GM23338 (cell line): ENCODE results near the gene RMND1. TPM values are rescaled to one million over a fixed set of nuclear protein-coding genes. Genes with fewer than 3 reads are reported as not detected.

Source experiments
- ATAC-seq: fragments of 200-7000 bp; cut with Tn5 transposase; 3 replicates; pipeline ENCODE4 v1.9.1; 2020
- DNase-seq: peaks from one replicate; pipeline ENCODE4 v3.0.0-alpha.2; 2015; ENCODE audit warnings: low spot score
- H2AFZ ChIP-seq: fragments of 200-600 bp; sonication (generic); 2 replicates; pipeline ENCODE4 v1.8.0; 2016; ENCODE audit warnings: antibody characterized with exemption, mild to moderate bottlenecking, moderate library complexity
- H3F3A ChIP-seq: fragments of 200-600 bp; sonication (generic); replicated peaks from 2 replicates; pipeline ENCODE4 v1.8.0; 2017; ENCODE audit warnings: antibody characterized with exemption, mixed run types, low read depth
- H3K27ac ChIP-seq: fragments of 200-600 bp; sonication (generic); 2 replicates; pipeline ENCODE4 v1.6.1; 2016; ENCODE audit warnings: low read depth
- H3K27me3 ChIP-seq: fragments of 200-600 bp; sonication (generic); 2 replicates; pipeline ENCODE4 v1.8.0; 2016; ENCODE audit warnings: mild to moderate bottlenecking, mixed run types, moderate library complexity; ENCODE audit not compliant: insufficient read depth
- H3K36me3 ChIP-seq: fragments of 200-600 bp; sonication (generic); 2 replicates; pipeline ENCODE4 v1.8.0; 2016; ENCODE audit warnings: mild to moderate bottlenecking; ENCODE audit not compliant: insufficient read depth
- H3K4me1 ChIP-seq: fragments of 200-600 bp; sonication (generic); 2 replicates; pipeline ENCODE4 v1.8.0; 2016; ENCODE audit warnings: mild to moderate bottlenecking, moderate library complexity; ENCODE audit not compliant: insufficient read depth
- H3K4me2 ChIP-seq: fragments of 200-600 bp; sonication (generic); 2 replicates; pipeline ENCODE4 v1.7.1; 2017; ENCODE audit warnings: mixed run types
- H3K4me3 ChIP-seq: fragments of 200-600 bp; sonication (generic); 2 replicates; pipeline ENCODE4 v1.6.1; 2016; ENCODE audit warnings: mixed run types
- H3K79me2 ChIP-seq: fragments of 200-600 bp; sonication (generic); replicated peaks from 2 replicates; pipeline ENCODE4 v1.8.0; 2017; ENCODE audit warnings: mild to moderate bottlenecking; ENCODE audit not compliant: insufficient read depth
- H3K9me2 ChIP-seq: fragments of 200-600 bp; sonication (generic); 2 replicates; pipeline ENCODE4 v1.8.0; 2017; ENCODE audit not compliant: insufficient read depth
- H4K20me1 ChIP-seq: fragments of 200-600 bp; sonication (generic); replicated peaks from 2 replicates; pipeline ENCODE4 v1.8.0; 2017; ENCODE audit warnings: mild to moderate bottlenecking; ENCODE audit not compliant: insufficient read depth
- H3K27ac Mint-ChIP-seq: 2 replicates; pipeline ENCODE4 v1.8.0; 2020; ENCODE audit warnings: inconsistent platforms, mild to moderate bottlenecking, moderate library complexity, mixed read lengths
- H3K27me3 Mint-ChIP-seq: 3 replicates; pipeline ENCODE4 v1.8.0; 2022; ENCODE audit warnings: low read depth, mild to moderate bottlenecking, moderate library complexity, mixed read lengths, inconsistent platforms; ENCODE audit not compliant: insufficient read depth, poor library complexity
- H3K36me3 Mint-ChIP-seq: 3 replicates; pipeline ENCODE4 v1.8.0; 2021; ENCODE audit warnings: low read depth, mild to moderate bottlenecking, inconsistent platforms, moderate library complexity, mixed read lengths
- H3K4me1 Mint-ChIP-seq: 3 replicates; pipeline ENCODE4 v1.8.0; 2020; ENCODE audit warnings: mild to moderate bottlenecking, inconsistent platforms, mixed read lengths
- H3K4me3 Mint-ChIP-seq: 3 replicates; pipeline ENCODE4 v1.8.0; 2021; ENCODE audit warnings: moderate library complexity, mild to moderate bottlenecking, inconsistent platforms, mixed read lengths
- H3K9me3 Mint-ChIP-seq: 3 replicates; pipeline ENCODE4 v1.8.0; 2020; ENCODE audit warnings: moderate library complexity, mild to moderate bottlenecking, inconsistent platforms, mixed read lengths
- CREB1 ChIP-seq: fragments of 250-450 bp; sonication (Bioruptor Pico); IDR thresholded peaks from 2 replicates; pipeline ENCODE4 v1.5.0; 2020; ENCODE audit warnings: low read depth, mild to moderate bottlenecking, moderate library complexity
- EZH2phosphoT487 ChIP-seq: fragments of 200-600 bp; sonication (generic); IDR thresholded peaks from one replicate; pipeline ENCODE4 v1.8.1; 2018; ENCODE audit warnings: antibody characterized with exemption; ENCODE audit not compliant: unreplicated experiment
- POLR2AphosphoS5 ChIP-seq: IDR thresholded peaks from 2 replicates; pipeline ENCODE4 v1.6.1; 2016; ENCODE audit warnings: antibody characterized with exemption, low read depth
- ZNF114 ChIP-seq: fragments of 250-450 bp; sonication (Bioruptor Pico); IDR thresholded peaks from 2 replicates; pipeline ENCODE4 v1.5.0; 2020; ENCODE audit warnings: mild to moderate bottlenecking, moderate library complexity
- ZNF331 ChIP-seq: fragments of 250-450 bp; sonication (Bioruptor Pico); IDR thresholded peaks from 2 replicates; pipeline ENCODE4 v1.5.0; 2020; ENCODE audit warnings: low read depth, mild to moderate bottlenecking, moderate library complexity
- polyA plus RNA-seq: library from polyadenylated mRNA; unstranded; fragments of >200 nt; fragmentation: Nextera tagmentation; extraction: Ambion mirVana; gene quantifications from 2 replicates; pipeline ENCODE4 v1.2.1, GENCODE V29; 2016
- total RNA-seq: library from RNA; depleted of rRNA; stranded (reverse); fragments of >200 nt; shearing (Covaris generic); gene quantifications from 2 replicates; pipeline ENCODE4 v1.2.3, GENCODE V29; 2014
- TF ChIP-seq, protein P1 (sequence below): fragments of 250-450 bp; sonication (Bioruptor Pico); IDR thresholded peaks from 2 replicates; pipeline ENCODE4 v1.5.0; 2020; ENCODE audit warnings: mild to moderate bottlenecking, moderate library complexity
- TF ChIP-seq, protein P2 (sequence below), 2 experiments: fragments of 200-600 bp in 1 of 2; sonication (generic) in 1 of 2; conservative IDR thresholded peaks; 2 replicates each; pipeline versions ENCODE4 v1.5.1 to v1.6.1; 2016 to 2017; ENCODE audit warnings: antibody characterized with exemption in 2 of 2, low read depth in 2 of 2, mild to moderate bottlenecking in 2 of 2, moderate library complexity in 1 of 2
- TF ChIP-seq, protein P3 (sequence below): IDR thresholded peaks from 2 replicates; pipeline ENCODE4 v1.6.1; 2016; ENCODE audit warnings: antibody characterized with exemption

RMND1 gene
- total and polyA plus RNA-seq, 2 experiments from 2014 or later = 27.5 to 34.4 TPM

DNA sequence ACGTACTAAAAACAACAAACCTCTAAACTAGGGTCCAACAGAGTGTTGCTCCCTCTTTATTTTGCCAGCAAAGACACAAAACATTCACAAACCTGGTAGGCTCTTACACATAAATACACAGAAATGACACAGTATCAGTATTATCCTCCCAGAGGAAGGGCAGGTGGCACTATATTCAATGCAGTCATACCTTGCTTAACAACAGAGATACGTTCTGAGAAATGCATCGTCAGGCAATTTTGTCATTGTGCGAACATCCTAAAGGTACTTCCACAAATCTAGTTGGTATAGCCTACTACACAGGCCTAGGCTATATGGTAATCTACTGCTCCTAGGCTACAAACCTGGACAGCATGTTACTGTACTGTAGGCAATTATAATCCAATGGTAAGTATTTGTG, 70.2 kb downstream of the RMND1 start:
- Mint-ChIP-seq H3K4me1 (peaks cover 24% of the 10 kb centered on the region), H3K36me3 (peaks cover 5% of the 10 kb centered on the region), H3K27me3 (peaks cover 2% of the 10 kb centered on the region), H3K9me3 (no peaks in the 10 kb centered on the region), H3K27ac (0 out of 2 replicates have a peak overlapping the region, but pooled peaks have one; percentile 2), H3K4me3 (no peak overlapping the region)
- ATAC-seq = no peak
- Histone ChIP-seq H2AFZ (no peak overlapping the region), H3K36me3 (no peaks in the 10 kb centered on the region), H3K27ac (no peak overlapping the region), H3K79me2 (peaks cover 99% of the 10 kb centered on the region), H3K9me2 (no peaks in the 10 kb centered on the region), H4K20me1 (no peaks in the 10 kb centered on the region), H3K4me3 (no peak overlapping the region), H3K27me3 (no peaks in the 10 kb centered on the region), H3F3A (no peaks in the 10 kb centered on the region; the same call in 1 of the 2 replicates), H3K4me2 (no peak overlapping the region), H3K4me1 (peaks cover 10% of the 10 kb centered on the region)
- no peak for TF ChIP-seq ZNF114 (CRISPR knock-in tag)
- no peak for DNase-seq

DNA sequence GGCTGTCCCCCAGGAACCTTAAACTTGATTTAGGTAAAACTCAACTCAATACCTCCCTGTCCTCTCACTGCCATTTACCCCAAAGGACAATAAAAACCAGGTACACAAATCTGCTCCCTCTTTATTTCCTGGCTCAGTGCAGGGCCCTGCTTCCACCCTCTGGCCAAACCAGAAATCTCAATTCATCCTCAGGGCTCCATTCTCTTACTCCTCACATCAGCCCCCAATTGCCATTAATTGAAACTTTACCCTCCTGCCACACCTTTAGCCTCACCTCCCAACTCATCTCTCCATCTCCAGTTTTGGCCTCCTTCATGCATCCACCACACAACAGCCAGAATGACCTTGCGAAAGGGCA, 71.1 kb downstream of the RMND1 start:
- H3K27ac ChIP-seq = peak overlapping the region; percentile 87; the same call in 1 of the 2 replicates
- peak overlapping the region; percentile 27 for H3K27ac Mint-ChIP-seq
- H3K9me3 Mint-ChIP-seq = no peaks in the 10 kb centered on the region

More for the DNA sequence above, 71.1 kb downstream of the RMND1 start:
- Histone ChIP-seq H3K4me2 (peak overlapping the region; percentile 52; the same call in 1 of the 2 replicates), H3K4me1 (peaks cover 10% of the 10 kb centered on the region), H4K20me1 (no peaks in the 10 kb centered on the region), H3K9me2 (no peaks in the 10 kb centered on the region), H3K4me3 (no peak overlapping the region), H3K27me3 (no peaks in the 10 kb centered on the region), H2AFZ (no peak overlapping the region), H3F3A (no peaks in the 10 kb centered on the region; the same call in 1 of the 2 replicates), H3K36me3 (no peaks in the 10 kb centered on the region), H3K79me2 (peaks cover 99% of the 10 kb centered on the region)
- DNase-seq (peak; percentile 28), ATAC-seq (peak; percentile 66)
- TF ChIP-seq, protein P1, sequence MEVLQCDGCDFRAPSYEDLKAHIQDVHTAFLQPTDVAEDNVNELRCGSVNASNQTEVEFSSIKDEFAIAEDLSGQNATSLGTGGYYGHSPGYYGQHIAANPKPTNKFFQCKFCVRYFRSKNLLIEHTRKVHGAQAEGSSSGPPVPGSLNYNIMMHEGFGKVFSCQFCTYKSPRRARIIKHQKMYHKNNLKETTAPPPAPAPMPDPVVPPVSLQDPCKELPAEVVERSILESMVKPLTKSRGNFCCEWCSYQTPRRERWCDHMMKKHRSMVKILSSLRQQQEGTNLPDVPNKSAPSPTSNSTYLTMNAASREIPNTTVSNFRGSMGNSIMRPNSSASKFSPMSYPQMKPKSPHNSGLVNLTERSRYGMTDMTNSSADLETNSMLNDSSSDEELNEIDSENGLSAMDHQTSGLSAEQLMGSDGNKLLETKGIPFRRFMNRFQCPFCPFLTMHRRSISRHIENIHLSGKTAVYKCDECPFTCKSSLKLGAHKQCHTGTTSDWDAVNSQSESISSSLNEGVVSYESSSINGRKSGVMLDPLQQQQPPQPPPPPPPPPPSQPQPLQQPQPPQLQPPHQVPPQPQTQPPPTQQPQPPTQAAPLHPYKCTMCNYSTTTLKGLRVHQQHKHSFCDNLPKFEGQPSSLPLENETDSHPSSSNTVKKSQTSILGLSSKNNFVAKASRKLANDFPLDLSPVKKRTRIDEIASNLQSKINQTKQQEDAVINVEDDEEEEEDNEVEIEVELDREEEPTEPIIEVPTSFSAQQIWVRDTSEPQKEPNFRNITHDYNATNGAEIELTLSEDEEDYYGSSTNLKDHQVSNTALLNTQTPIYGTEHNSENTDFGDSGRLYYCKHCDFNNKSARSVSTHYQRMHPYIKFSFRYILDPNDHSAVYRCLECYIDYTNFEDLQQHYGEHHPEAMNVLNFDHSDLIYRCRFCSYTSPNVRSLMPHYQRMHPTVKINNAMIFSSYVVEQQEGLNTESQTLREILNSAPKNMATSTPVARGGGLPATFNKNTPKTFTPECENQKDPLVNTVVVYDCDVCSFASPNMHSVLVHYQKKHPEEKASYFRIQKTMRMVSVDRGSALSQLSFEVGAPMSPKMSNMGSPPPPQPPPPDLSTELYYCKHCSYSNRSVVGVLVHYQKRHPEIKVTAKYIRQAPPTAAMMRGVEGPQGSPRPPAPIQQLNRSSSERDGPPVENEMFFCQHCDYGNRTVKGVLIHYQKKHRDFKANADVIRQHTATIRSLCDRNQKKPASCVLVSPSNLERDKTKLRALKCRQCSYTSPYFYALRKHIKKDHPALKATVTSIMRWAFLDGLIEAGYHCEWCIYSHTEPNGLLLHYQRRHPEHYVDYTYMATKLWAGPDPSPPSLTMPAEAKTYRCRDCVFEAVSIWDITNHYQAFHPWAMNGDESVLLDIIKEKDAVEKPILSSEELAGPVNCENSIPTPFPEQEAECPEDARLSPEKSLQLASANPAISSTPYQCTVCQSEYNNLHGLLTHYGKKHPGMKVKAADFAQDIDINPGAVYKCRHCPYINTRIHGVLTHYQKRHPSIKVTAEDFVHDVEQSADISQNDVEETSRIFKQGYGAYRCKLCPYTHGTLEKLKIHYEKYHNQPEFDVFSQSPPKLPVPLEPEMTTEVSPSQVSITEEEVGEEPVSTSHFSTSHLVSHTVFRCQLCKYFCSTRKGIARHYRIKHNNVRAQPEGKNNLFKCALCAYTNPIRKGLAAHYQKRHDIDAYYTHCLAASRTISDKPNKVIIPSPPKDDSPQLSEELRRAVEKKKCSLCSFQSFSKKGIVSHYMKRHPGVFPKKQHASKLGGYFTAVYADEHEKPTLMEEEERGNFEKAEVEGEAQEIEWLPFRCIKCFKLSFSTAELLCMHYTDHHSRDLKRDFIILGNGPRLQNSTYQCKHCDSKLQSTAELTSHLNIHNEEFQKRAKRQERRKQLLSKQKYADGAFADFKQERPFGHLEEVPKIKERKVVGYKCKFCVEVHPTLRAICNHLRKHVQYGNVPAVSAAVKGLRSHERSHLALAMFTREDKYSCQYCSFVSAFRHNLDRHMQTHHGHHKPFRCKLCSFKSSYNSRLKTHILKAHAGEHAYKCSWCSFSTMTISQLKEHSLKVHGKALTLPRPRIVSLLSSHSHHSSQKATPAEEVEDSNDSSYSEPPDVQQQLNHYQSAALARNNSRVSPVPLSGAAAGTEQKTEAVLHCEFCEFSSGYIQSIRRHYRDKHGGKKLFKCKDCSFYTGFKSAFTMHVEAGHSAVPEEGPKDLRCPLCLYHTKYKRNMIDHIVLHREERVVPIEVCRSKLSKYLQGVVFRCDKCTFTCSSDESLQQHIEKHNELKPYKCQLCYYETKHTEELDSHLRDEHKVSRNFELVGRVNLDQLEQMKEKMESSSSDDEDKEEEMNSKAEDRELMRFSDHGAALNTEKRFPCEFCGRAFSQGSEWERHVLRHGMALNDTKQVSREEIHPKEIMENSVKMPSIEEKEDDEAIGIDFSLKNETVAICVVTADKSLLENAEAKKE (CRISPR knock-in tag) = no peak
- TF ChIP-seq CREB1 (CRISPR knock-in tag) (no peak), POLR2AphosphoS5 (no peak), EZH2phosphoT487 (no peak), ZNF331 (CRISPR knock-in tag) (no peak)
- TF ChIP-seq, protein P2, sequence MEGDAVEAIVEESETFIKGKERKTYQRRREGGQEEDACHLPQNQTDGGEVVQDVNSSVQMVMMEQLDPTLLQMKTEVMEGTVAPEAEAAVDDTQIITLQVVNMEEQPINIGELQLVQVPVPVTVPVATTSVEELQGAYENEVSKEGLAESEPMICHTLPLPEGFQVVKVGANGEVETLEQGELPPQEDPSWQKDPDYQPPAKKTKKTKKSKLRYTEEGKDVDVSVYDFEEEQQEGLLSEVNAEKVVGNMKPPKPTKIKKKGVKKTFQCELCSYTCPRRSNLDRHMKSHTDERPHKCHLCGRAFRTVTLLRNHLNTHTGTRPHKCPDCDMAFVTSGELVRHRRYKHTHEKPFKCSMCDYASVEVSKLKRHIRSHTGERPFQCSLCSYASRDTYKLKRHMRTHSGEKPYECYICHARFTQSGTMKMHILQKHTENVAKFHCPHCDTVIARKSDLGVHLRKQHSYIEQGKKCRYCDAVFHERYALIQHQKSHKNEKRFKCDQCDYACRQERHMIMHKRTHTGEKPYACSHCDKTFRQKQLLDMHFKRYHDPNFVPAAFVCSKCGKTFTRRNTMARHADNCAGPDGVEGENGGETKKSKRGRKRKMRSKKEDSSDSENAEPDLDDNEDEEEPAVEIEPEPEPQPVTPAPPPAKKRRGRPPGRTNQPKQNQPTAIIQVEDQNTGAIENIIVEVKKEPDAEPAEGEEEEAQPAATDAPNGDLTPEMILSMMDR (conservative IDR thresholded peaks at IDR 0.05; ENCODE audit: low read depth in 2 of 2) = peak in 1 of 2 experiments; percentile 44; a peak in 2 of 4 replicates
- TF ChIP-seq, protein P3, sequence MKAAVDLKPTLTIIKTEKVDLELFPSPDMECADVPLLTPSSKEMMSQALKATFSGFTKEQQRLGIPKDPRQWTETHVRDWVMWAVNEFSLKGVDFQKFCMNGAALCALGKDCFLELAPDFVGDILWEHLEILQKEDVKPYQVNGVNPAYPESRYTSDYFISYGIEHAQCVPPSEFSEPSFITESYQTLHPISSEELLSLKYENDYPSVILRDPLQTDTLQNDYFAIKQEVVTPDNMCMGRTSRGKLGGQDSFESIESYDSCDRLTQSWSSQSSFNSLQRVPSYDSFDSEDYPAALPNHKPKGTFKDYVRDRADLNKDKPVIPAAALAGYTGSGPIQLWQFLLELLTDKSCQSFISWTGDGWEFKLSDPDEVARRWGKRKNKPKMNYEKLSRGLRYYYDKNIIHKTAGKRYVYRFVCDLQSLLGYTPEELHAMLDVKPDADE = no peak
- Mint-ChIP-seq H3K4me3 (no peak overlapping the region), H3K27me3 (peaks cover 2% of the 10 kb centered on the region), H3K4me1 (peaks cover 28% of the 10 kb centered on the region), H3K36me3 (peaks cover 5% of the 10 kb centered on the region)
